Choroid plexus epithelial cell (primary cell): ENCODE results near the gene TTF1.

Experiments
- DNase-seq: peaks from one replicate; pipeline ENCODE4 v3.0.0-alpha.2; 2010; ENCODE audit warnings: low read depth
- H3K4me3 ChIP-seq: 2 replicates; pipeline ENCODE4 v1.5.1; 2011; ENCODE audit warnings: low read depth, mild to moderate bottlenecking, control low read depth, low read length, moderate library complexity
- TF ChIP-seq, protein P1 (sequence below): conservative IDR thresholded peaks from 2 replicates; pipeline ENCODE4 v1.5.1; 2011; ENCODE audit warnings: low read depth, mild to moderate bottlenecking, control low read depth, inconsistent platforms, low read length, moderate library complexity

TTF1 gene

DNA sequence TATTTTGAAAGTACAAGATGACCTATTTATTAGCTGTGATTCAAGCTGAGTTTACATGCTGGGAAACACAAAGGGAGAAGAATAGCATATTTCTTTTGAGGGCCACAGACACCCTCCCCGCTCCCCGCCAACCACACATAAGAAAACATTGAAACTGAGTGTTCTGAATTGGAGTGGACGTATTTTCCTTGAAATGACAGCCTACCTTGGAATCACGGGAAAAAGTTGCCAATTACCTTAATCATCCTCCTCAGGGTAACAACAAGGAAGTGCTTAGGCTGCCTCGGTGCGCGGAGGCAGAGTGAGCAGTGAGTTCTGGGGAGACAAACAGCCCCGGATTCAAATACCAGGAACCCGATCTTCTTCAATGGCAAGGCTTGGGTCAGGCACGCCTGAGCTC lies 34.8 kb upstream of the TTF1 start:
- TF ChIP-seq, protein P1, sequence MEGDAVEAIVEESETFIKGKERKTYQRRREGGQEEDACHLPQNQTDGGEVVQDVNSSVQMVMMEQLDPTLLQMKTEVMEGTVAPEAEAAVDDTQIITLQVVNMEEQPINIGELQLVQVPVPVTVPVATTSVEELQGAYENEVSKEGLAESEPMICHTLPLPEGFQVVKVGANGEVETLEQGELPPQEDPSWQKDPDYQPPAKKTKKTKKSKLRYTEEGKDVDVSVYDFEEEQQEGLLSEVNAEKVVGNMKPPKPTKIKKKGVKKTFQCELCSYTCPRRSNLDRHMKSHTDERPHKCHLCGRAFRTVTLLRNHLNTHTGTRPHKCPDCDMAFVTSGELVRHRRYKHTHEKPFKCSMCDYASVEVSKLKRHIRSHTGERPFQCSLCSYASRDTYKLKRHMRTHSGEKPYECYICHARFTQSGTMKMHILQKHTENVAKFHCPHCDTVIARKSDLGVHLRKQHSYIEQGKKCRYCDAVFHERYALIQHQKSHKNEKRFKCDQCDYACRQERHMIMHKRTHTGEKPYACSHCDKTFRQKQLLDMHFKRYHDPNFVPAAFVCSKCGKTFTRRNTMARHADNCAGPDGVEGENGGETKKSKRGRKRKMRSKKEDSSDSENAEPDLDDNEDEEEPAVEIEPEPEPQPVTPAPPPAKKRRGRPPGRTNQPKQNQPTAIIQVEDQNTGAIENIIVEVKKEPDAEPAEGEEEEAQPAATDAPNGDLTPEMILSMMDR = no peak
- H3K4me3 ChIP-seq = no peak overlapping the region
- DNase-seq = no peak

DNA sequence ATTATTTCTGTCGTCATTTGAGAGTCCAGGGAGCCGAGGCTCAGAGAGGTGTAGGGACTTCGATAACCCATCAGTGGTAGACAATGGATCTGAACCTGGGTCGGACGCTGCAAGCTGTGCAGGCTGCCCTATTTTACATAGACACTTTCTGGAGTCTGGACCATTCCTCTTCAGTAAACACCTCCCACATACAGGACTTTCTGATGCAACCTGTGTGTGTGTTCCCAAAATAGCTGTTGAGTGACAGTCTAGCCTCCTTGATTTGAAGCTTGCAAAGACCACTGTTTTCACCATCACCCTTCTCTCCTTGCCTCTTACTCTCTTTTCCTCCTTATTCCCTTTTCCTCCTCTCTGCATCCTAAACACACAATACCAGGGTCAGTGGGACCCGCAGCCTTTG lies 34.1 kb upstream of the TTF1 start:
- TF ChIP-seq, protein P1 = no peak
- H3K4me3 ChIP-seq = no peak overlapping the region
- no peak for DNase-seq

DNA sequence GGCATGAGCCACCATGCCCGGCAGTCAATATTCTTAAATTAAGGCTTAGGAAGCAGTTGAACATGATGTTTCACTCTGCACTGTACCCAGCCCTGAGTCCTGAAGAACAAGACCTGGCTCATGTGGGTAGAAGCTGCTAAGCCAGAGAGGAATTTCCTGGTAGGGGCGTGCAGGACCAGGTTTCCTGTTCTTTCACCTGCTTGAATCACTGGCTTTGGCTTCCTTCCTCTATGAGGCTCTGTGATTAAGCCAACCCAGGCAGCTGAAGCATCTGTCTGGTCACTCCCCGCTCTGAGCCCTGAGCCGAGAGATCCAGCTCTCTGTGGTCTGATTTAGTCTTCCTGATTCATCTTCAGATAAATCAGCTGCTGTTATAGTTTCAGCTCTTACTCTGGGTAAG lies 32.5 kb upstream of the TTF1 start:
- no peak overlapping the region for H3K4me3 ChIP-seq
- TF ChIP-seq, protein P1 = no peak
- no peak for DNase-seq

DNA sequence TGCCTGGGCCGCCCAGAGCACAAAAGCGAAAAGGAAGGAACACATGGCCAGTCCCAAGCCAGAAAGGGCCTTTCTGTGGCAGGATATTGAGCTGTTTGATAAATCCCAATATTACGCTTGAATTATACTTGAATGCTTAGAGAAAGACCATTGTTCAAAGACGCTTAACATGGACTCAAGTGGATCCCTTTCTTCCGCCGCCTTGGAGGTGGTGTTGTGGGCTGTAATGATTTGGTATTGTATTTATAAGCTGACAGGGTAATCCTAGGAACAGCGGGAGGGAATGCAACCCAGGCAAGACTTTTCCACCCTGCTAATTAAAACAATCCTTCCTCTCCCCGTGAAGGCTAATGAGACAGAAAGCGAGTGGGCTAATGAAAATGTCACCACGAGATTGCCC lies 28.2 kb upstream of the TTF1 start:
- DNase-seq = no peak
- no peak overlapping the region for H3K4me3 ChIP-seq
- TF ChIP-seq, protein P1 = no peak

DNA sequence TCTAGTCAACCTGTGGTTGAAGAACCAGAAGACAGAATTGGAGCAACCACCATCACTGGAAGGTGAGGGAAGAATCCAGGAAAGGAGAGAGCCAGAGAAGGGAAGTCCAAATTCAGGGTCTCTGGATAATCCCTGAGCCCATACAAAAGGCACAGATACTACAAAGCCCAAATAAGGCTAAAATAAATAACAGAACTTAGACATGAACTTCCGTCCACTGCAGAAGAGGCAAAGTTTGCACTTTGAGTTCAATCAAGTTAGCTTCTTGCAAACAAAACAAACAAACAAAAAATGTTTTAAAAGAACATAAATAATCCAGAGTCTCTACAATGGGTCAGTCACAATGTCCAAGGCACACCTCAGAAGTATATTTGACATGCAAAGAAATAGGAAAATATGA lies 24.4 kb upstream of the TTF1 start:
- TF ChIP-seq, protein P1 = no peak
- no peak for DNase-seq

DNA sequence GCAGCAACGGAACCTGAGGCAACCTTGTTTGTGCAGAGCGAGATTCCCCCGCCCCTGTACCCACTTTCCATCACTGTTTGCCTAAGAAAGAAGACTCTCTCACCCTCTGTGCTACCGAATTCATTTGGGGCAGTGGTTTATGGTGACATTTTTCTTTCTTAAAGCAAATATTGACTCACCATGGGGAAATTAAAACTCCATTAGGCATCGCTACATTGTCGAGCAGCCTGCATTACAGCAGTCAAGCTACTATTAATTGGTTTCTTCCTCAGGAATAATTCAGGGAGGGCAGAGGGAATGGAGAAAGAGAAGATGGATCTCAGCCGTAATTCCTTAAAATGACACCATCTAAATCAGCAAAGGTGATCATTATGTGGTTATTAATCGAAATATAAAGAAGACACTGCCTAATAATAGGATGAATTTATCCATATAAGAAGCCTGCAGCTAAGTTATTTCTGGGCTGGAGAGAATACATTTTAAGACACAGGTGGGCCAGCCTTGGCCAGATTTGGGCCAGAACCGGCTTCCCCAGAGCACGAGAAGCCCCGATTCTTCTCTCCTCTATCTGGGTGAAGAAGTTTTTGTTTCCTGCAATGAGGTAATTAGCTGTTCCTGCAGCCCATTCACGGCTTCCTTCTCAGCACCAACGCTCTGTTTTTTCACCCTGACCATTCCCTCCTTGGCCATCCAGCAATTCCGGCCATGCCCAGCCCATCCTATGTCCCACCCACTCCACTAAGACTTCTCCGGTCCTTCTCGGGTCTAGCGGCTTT lies 20.2 kb upstream of the TTF1 start:
- no peak for DNase-seq
- no peak overlapping the region for H3K4me3 ChIP-seq
- TF ChIP-seq, protein P1 = no peak

More for the DNA sequence above, 24.4 kb upstream of the TTF1 start:
- H3K4me3 ChIP-seq = no peak overlapping the region

DNA sequence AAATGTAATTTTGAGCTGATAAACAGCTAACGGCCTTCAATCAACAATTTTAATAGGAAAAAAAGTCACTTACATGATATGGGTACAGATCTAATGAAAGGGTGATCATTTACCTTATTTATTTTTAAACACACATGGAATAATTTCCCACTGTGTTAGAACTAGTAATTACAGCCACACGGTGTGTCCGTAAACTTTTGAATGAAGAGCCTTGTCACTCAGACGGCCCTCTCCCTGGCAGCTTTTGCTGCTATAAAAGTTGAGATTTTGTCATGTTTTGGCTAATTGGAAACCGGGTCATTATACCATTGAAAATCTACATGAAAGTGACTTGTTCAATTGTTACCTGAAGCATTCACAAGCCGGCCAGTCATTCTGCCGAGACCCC lies 19.0 kb upstream of the TTF1 start:
- H3K4me3 ChIP-seq = no peak overlapping the region
- TF ChIP-seq, protein P1 = no peak
- DNase-seq = no peak
